ENCODE measurements around the gene KRT77.

- TF ChIP-seq CTCF (IDR thresholded peaks at IDR 0.05) (no peak), ZBTB33 (IDR thresholded peaks at IDR 0.05; ENCODE audit: borderline replicate concordance, low read depth) (no peak), MXI1 (IDR thresholded peaks at IDR 0.05; ENCODE audit: low read depth, low read length) (no peak), EP300 (IDR thresholded peaks at IDR 0.05; ENCODE audit: borderline replicate concordance in 1 of 2, low read depth in 1 of 2, low read length in 1 of 2) (no peak), TAF1 (IDR thresholded peaks at IDR 0.05; ENCODE audit: borderline replicate concordance, low read depth, low read length) (no peak)
These were observed 29.5 kb downstream of the KRT77 start for GRCh38 chr12:52673713-52674432.

Measured in SK-N-SH (cell line).